BJ (cell line): Measurements from ENCODE around the gene HOXB8. TPM values are rescaled to one million over a fixed set of nuclear protein-coding genes. Genes with fewer than 3 reads are reported as not detected.

Source experiments
- CTCF ChIA-PET: fragments of 350-600 bp; formaldehyde crosslinking; extraction: SDS; loops from one replicate; lab custom pipeline; 2021; ENCODE audit warnings: antibody characterized with exemption, inconsistent platforms; lab: Yijun Ruan, JAX
- POLR2A ChIA-PET: fragments of 300-600 bp; sonication (Branson Sonifier 250); formaldehyde crosslinking; extraction: SDS; loops from one replicate; lab custom pipeline; 2021; ENCODE audit warnings: antibody characterized with exemption; lab: Charles Lee
- DNase-seq: peaks from one replicate; pipeline ENCODE4 v3.0.0-alpha.2; 2011; ENCODE audit warnings: low read depth
- H3K27me3 ChIP-seq: 2 replicates; pipeline ENCODE4 v1.6.0; 2011; ENCODE audit warnings: low read length; ENCODE audit not compliant: control insufficient read depth, insufficient read depth
- H3K36me3 ChIP-seq: 2 replicates; pipeline ENCODE4 v1.5.1; 2011; ENCODE audit warnings: low read length; ENCODE audit not compliant: control insufficient read depth, insufficient read depth
- H3K4me3 ChIP-seq: 2 replicates; pipeline ENCODE4 v1.5.1; 2011; ENCODE audit warnings: low read depth, mild to moderate bottlenecking, control low read depth, low read length
- polyA plus RNA-seq: library from polyadenylated mRNA; depleted of rRNA; stranded (reverse); fragments of >200 nt; gene quantifications from 2 replicates; pipeline ENCODE4 v1.2.3, GENCODE V29; 2011
- TF ChIP-seq, protein P1 (sequence below): IDR thresholded peaks from 2 replicates; pipeline ENCODE4 v1.5.1; 2011; ENCODE audit warnings: low read depth, mild to moderate bottlenecking, control low read depth, inconsistent platforms, low read length, moderate library complexity; ENCODE audit not compliant: insufficient read depth

Gene HOXB8
- polyA plus RNA-seq, 1 experiment, result not detected

DNA sequence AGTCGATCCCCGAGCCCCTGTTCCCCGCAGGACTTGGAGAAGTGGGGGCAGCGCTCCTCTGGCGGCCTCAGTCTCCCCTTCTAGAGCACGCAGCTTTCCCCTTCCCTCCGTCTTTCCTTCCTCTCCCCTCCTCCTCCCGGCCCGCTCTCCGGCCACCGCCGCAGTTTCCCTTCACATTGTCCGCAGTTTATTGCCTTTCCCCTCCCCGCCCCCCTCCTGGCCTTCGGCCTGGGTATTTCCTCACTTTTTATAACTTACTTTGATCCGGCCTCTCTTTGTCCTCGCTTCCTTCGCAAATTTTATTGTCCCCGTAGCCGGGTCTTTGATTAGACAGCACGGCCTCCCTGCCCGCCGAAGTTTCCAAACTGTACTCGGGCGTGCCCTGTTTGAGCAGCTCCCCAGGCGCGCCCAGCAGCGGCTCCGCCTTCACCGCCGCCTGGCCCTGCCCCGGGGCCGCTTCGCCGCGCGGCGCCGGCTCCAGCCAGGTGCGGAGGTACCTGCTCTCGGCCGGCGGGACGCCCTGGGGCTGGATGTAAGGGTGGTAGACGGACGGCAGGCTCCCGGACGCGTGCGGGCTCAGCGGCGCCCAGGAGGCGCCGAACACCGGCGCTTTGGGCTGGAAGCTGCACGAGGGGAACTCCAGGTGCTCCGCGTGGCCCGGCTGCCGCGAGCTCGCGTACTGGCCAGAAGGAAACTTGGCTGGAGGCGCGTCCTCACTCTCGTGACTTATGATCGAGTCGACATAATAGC lies 10.6 kb upstream of the HOXB8 start:
- CTCF ChIA-PET, result interaction anchor here (1.0 to 1.9 kb wide), 4 partner anchors 11 to 274 kb away, joined by 3 to 7 read pairs (median 4); no protein-coding TSS in a partner anchor
- Histone ChIP-seq H3K4me3 (no peak overlapping the region), H3K36me3 (no peaks in the 10 kb centered on the region), H3K27me3 (peaks cover 87% of the 10 kb centered on the region)
- DNase-seq, result no peak
- POLR2A ChIA-PET, result no interaction called here
- TF ChIP-seq, protein P1, sequence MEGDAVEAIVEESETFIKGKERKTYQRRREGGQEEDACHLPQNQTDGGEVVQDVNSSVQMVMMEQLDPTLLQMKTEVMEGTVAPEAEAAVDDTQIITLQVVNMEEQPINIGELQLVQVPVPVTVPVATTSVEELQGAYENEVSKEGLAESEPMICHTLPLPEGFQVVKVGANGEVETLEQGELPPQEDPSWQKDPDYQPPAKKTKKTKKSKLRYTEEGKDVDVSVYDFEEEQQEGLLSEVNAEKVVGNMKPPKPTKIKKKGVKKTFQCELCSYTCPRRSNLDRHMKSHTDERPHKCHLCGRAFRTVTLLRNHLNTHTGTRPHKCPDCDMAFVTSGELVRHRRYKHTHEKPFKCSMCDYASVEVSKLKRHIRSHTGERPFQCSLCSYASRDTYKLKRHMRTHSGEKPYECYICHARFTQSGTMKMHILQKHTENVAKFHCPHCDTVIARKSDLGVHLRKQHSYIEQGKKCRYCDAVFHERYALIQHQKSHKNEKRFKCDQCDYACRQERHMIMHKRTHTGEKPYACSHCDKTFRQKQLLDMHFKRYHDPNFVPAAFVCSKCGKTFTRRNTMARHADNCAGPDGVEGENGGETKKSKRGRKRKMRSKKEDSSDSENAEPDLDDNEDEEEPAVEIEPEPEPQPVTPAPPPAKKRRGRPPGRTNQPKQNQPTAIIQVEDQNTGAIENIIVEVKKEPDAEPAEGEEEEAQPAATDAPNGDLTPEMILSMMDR, result no peak

DNA sequence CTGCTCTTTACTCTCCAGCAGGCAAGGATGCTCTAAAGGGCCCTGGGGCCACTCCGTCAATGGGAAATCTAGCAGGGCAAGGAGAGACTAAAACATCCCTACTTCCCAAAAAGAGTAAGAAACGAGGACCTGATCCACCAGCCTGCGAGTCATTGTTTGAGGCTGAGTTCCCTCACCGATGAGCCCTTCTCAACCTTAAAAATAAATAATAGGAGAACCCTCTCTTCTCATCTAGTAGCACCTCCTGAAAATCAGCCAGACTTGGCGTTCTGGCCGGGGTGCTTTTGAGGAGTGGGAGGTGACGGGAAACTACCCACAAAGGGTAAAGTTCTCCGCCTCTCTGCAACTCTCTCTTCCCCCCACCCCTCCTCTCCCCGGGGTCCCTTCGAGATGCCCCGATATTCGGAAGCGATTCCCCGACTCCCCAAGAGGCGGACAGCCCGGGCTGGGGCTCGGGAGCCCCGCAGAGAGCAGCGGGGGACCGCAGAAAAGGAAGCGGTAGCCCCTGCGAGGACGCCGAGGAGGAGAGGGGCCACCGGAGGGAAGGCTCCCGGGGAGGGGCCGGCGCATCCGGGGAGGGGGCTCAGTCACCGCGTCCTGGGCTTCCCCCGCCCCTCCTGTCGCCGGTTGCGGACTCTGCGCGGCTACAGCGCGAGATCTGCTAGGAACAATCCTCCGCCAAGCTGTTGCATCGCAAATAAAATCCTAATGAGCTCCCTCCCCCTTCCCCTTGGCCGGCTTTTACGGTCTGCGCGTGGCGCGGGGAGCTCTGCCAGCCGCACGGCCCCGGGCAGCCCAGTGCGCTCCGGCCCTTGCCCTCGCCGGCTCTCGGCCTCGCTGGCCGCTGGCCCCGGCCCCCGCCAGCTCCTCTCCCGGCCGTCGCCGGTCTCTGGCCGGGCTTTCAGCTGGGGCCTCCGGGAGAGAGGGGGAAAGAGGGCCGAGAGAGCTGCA lies 9.7 kb upstream of the HOXB8 start:
- CTCF ChIA-PET, result interaction anchor here (1.7 to 2.0 kb wide), 3 partner anchors 10 to 273 kb away, joined by 3 to 7 read pairs (median 6); partner anchors contain the start of gene HOXB8
- POLR2A ChIA-PET, result no interaction called here
- no peak for DNase-seq
- H3K27me3 ChIP-seq, result peaks cover 88% of the 10 kb centered on the region
- TF ChIP-seq, protein P1, result no peak
- no peak overlapping the region for H3K4me3 ChIP-seq
- H3K36me3 ChIP-seq, result no peaks in the 10 kb centered on the region

DNA sequence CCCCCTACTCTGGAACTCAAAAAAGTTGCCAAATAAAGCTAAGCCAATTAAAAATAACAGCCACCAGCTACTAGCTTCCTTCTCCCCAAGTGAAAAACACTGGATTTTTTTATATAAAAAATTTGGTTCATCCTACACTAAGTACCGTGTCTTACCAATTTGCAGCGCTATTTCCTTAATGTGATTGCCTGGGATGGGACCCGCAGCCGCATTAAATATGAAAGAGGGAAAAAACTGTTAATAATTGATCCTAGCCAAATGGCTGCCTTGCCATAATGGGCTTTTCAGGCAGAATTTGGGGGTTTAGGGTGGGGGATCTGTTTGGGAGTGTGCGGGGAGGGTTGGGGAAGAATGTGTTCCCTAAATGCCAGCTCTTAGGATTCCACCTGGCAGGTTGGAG lies 9.0 kb upstream of the HOXB8 start:
- POLR2A ChIA-PET, result interaction anchor here (0.6 kb wide), 1 partner anchor 475 kb away, joined by 3 read pairs; no protein-coding TSS in a partner anchor
- Histone ChIP-seq H3K4me3 (no peak overlapping the region), H3K27me3 (peaks cover 90% of the 10 kb centered on the region), H3K36me3 (no peaks in the 10 kb centered on the region)
- CTCF ChIA-PET, result interaction anchor here (1.4 to 2.0 kb wide), 4 partner anchors 8 to 273 kb away, joined by 3 to 6 read pairs (median 6); partner anchors contain the start of gene HOXB8
- no peak for DNase-seq
- TF ChIP-seq, protein P1, result no peak

DNA sequence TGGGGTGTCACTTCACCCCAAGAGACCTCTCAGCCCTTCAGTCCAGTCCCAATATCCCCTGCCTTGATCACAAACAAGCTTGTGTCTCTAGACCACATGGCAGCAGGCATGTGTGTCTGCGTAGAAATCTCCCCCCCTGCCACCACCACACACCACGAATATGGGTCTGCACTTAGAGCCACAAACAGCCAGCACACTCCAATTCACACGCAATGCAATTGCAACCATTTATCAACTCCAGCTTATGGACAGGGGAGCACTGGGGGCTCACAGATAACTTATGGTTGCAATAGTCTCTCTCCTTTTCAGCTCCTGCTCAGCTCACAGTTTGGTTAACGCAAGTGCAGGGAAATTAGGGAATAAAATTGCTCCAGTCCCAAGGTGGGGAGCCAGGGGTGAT lies 8.5 kb upstream of the HOXB8 start:
- POLR2A ChIA-PET, result interaction anchor here (0.6 kb wide), 1 partner anchor 474 kb away, joined by 3 read pairs; no protein-coding TSS in a partner anchor
- Histone ChIP-seq H3K36me3 (no peaks in the 10 kb centered on the region), H3K27me3 (peaks cover 88% of the 10 kb centered on the region), H3K4me3 (no peak overlapping the region)
- CTCF ChIA-PET, result interaction anchor here (1.3 to 2.0 kb wide), 4 partner anchors 9 to 11 kb away, joined by 3 to 6 read pairs (median 6); partner anchors contain the start of gene HOXB8
- DNase-seq, result no peak
- TF ChIP-seq, protein P1, result no peak
